Measurements from ENCODE around the gene OGFR. TPM values are rescaled to one million over a fixed set of nuclear protein-coding genes. Genes with fewer than 3 reads are reported as not detected.

Gene OGFR
- total RNA-seq, 1 experiment from 2014 or later: 57.4 TPM

GRCh38 chr20:62772990-62773844 lies 31.4 kb upstream of the OGFR start:
- intact Hi-C loops (cut with micrococcal nuclease; ENCODE audit: unreplicated experiment): no loop called here
- no TSS peak for BruUV-seq (replicated peaks)
- Histone ChIP-seq H3K9me3 (ENCODE audit: insufficient read depth, low read depth) (no peaks in the 10 kb centered on the region), H3K9me2 (ENCODE audit: insufficient read depth) (no peaks in the 10 kb centered on the region), H3K4me2 (peak overlapping the region; percentile 69), H3K36me3 (ENCODE audit: low read depth) (no peaks in the 10 kb centered on the region), H2AFZ (0 out of 2 replicates have a peak overlapping the region, but pooled peaks have one; percentile 16), H3K27ac (peak overlapping the region; percentile 63), H3K4me3 (peak overlapping the region; percentile 22; the same call in 1 of the 2 replicates), H4K20me1 (ENCODE audit: insufficient read depth) (no peaks in the 10 kb centered on the region), H3K79me2 (ENCODE audit: low read depth) (no peaks in the 10 kb centered on the region), H3K27me3 (ENCODE audit: insufficient read depth, low read depth) (no peaks in the 10 kb centered on the region), H3K4me1 (replicated peaks; ENCODE audit: insufficient read depth) (peaks cover 55% of the 10 kb centered on the region), H3F3A (ENCODE audit: insufficient read depth, low read depth) (peaks cover 41% of the 10 kb centered on the region)
- CTCF ChIA-PET: interaction anchor here (0.6 kb wide), 1 partner anchor 121 kb away, joined by 3 read pairs; no protein-coding TSS in a partner anchor
- peak in 1 of 2 experiments; percentile 93 for DNase-seq
- POLR2A ChIA-PET (ENCODE audit: unreplicated experiment): no interaction called here
- TF ChIP-seq CTCF (conservative IDR thresholded peaks at IDR 0.05): no peak
- TF ChIP-seq EZH2 (IDR thresholded peaks at IDR 0.05; ENCODE audit: low read depth): no peak

GRCh38 chr20:62773845-62774714 lies 30.6 kb upstream of the OGFR start:
- no peak overlapping the region for H2AFZ ChIP-seq
- intact Hi-C loops (cut with micrococcal nuclease; ENCODE audit: unreplicated experiment): no loop called here
- ChIA-PET CTCF (interaction anchor here (0.6 kb wide), 1 partner anchor 122 kb away, joined by 3 read pairs; no protein-coding TSS in a partner anchor), POLR2A (ENCODE audit: unreplicated experiment) (no interaction called here)
- H3K27me3 ChIP-seq (ENCODE audit: insufficient read depth, low read depth): no peaks in the 10 kb centered on the region
- H3K4me3 ChIP-seq: no peak overlapping the region
- H4K20me1 ChIP-seq (ENCODE audit: insufficient read depth): no peaks in the 10 kb centered on the region
- no peaks in the 10 kb centered on the region for H3K9me2 ChIP-seq (ENCODE audit: insufficient read depth)
- no peak for DNase-seq
- H3K4me2 ChIP-seq: peak overlapping the region; percentile 69
- peaks cover 32% of the 10 kb centered on the region for H3F3A ChIP-seq (ENCODE audit: insufficient read depth, low read depth)
- H3K36me3 ChIP-seq (ENCODE audit: low read depth): no peaks in the 10 kb centered on the region
- TF ChIP-seq CTCF (conservative IDR thresholded peaks at IDR 0.05) (no peak), EZH2 (IDR thresholded peaks at IDR 0.05; ENCODE audit: low read depth) (no peak)
- no peaks in the 10 kb centered on the region for H3K9me3 ChIP-seq (ENCODE audit: insufficient read depth, low read depth)
- H3K4me1 ChIP-seq (replicated peaks; ENCODE audit: insufficient read depth): peaks cover 46% of the 10 kb centered on the region
- H3K27ac ChIP-seq: peak overlapping the region; percentile 63
- BruUV-seq (replicated peaks): no TSS peak
- no peaks in the 10 kb centered on the region for H3K79me2 ChIP-seq (ENCODE audit: low read depth)

GRCh38 chr20:62774762-62775161 lies 29.9 kb upstream of the OGFR start:
- Histone ChIP-seq H3K4me1 (replicated peaks; ENCODE audit: insufficient read depth) (peaks cover 45% of the 10 kb centered on the region), H4K20me1 (ENCODE audit: insufficient read depth) (no peaks in the 10 kb centered on the region), H3K27ac (no peak overlapping the region), H3F3A (ENCODE audit: insufficient read depth, low read depth) (peaks cover 30% of the 10 kb centered on the region), H3K9me3 (ENCODE audit: insufficient read depth, low read depth) (no peaks in the 10 kb centered on the region), H2AFZ (no peak overlapping the region), H3K36me3 (ENCODE audit: low read depth) (no peaks in the 10 kb centered on the region), H3K4me2 (no peak overlapping the region), H3K27me3 (ENCODE audit: insufficient read depth, low read depth) (no peaks in the 10 kb centered on the region), H3K79me2 (ENCODE audit: low read depth) (no peaks in the 10 kb centered on the region), H3K4me3 (no peak overlapping the region), H3K9me2 (ENCODE audit: insufficient read depth) (no peaks in the 10 kb centered on the region)
- TF ChIP-seq CTCF (conservative IDR thresholded peaks at IDR 0.05) (no peak), EZH2 (IDR thresholded peaks at IDR 0.05; ENCODE audit: low read depth) (no peak)
- ChIA-PET CTCF (no interaction called here), POLR2A (ENCODE audit: unreplicated experiment) (no interaction called here)
- no peak for DNase-seq
- no TSS peak for BruUV-seq (replicated peaks)
- intact Hi-C loops (cut with micrococcal nuclease; ENCODE audit: unreplicated experiment): no loop called here
